IPS-18c (cell line): Measurements from ENCODE around the gene GLIS1.

Source experiments
- H3K4me3 ChIP-seq: 2 replicates; pipeline ENCODE4 v1.7.0; 2013; ENCODE audit warnings: low read depth, mild to moderate bottlenecking, low read length, moderate library complexity; ENCODE audit not compliant: insufficient read depth
- H3K9me3 ChIP-seq: one replicate; pipeline ENCODE4 v1.6.1; 2013; ENCODE audit warnings: mild to moderate bottlenecking, low read length, moderate library complexity; ENCODE audit not compliant: control insufficient read depth, insufficient read depth

The GLIS1 gene

GRCh38 chr1:53728702-53729455 lies 10.1 kb downstream of the GLIS1 start:
- Histone ChIP-seq H3K4me3 (no peak overlapping the region), H3K9me3 (no peaks in the 10 kb centered on the region)

GRCh38 chr1:53728196-53728595 lies 10.8 kb downstream of the GLIS1 start:
- Histone ChIP-seq H3K4me3 (no peak overlapping the region), H3K9me3 (no peaks in the 10 kb centered on the region)

- Histone ChIP-seq H3K9me3 (no peaks in the 10 kb centered on the region), H3K4me3 (no peak overlapping the region)
These were observed 11.4 kb downstream of the GLIS1 start for GRCh38 chr1:53727461-53728092.

GRCh38 chr1:53726009-53726600 lies 12.9 kb downstream of the GLIS1 start:
- no peak overlapping the region for H3K4me3 ChIP-seq
- no peaks in the 10 kb centered on the region for H3K9me3 ChIP-seq

GRCh38 chr1:53725238-53725689 lies 13.7 kb downstream of the GLIS1 start:
- Histone ChIP-seq H3K9me3 (no peaks in the 10 kb centered on the region), H3K4me3 (no peak overlapping the region)

- H3K4me3 ChIP-seq = no peak overlapping the region
- H3K9me3 ChIP-seq = no peaks in the 10 kb centered on the region
These were observed 16.9 kb downstream of the GLIS1 start for GRCh38 chr1:53722025-53722424.

GRCh38 chr1:53721088-53721487 lies 17.9 kb downstream of the GLIS1 start:
- H3K9me3 ChIP-seq = no peaks in the 10 kb centered on the region
- no peak overlapping the region for H3K4me3 ChIP-seq

- no peaks in the 10 kb centered on the region for H3K9me3 ChIP-seq
- no peak overlapping the region for H3K4me3 ChIP-seq
These were observed 19.5 kb downstream of the GLIS1 start for GRCh38 chr1:53719469-53719868.

GRCh38 chr1:53718443-53718842 lies 20.5 kb downstream of the GLIS1 start:
- no peak overlapping the region for H3K4me3 ChIP-seq
- no peaks in the 10 kb centered on the region for H3K9me3 ChIP-seq

GRCh38 chr1:53717025-53717804 lies 21.7 kb downstream of the GLIS1 start:
- no peak overlapping the region for H3K4me3 ChIP-seq
- H3K9me3 ChIP-seq = no peaks in the 10 kb centered on the region

GRCh38 chr1:53716150-53716549 lies 22.8 kb downstream of the GLIS1 start:
- H3K9me3 ChIP-seq = no peaks in the 10 kb centered on the region
- H3K4me3 ChIP-seq = no peak overlapping the region

- no peaks in the 10 kb centered on the region for H3K9me3 ChIP-seq
- no peak overlapping the region for H3K4me3 ChIP-seq
These were observed 23.5 kb downstream of the GLIS1 start for GRCh38 chr1:53715478-53715877.

- no peak overlapping the region for H3K4me3 ChIP-seq
- no peaks in the 10 kb centered on the region for H3K9me3 ChIP-seq
These were observed 26.7 kb downstream of the GLIS1 start for GRCh38 chr1:53712276-53712675.

- Histone ChIP-seq H3K4me3 (no peak overlapping the region), H3K9me3 (no peaks in the 10 kb centered on the region)
These were observed 28.4 kb downstream of the GLIS1 start for GRCh38 chr1:53710584-53710983.

GRCh38 chr1:53708687-53709086 lies 30.3 kb downstream of the GLIS1 start:
- Histone ChIP-seq H3K4me3 (no peak overlapping the region), H3K9me3 (no peaks in the 10 kb centered on the region)

GRCh38 chr1:53706356-53706755 lies 32.6 kb downstream of the GLIS1 start:
- no peaks in the 10 kb centered on the region for H3K9me3 ChIP-seq
- H3K4me3 ChIP-seq = no peak overlapping the region

- no peak overlapping the region for H3K4me3 ChIP-seq
- H3K9me3 ChIP-seq = no peaks in the 10 kb centered on the region
These were observed 33.4 kb downstream of the GLIS1 start for GRCh38 chr1:53705446-53706096.
